HFF-Myc (cell line): ENCODE measurements around the gene SLC50A1.
"Not testable (repeated sequence)": the region's sequence is repeated elsewhere in the genome, so short reads cannot be mapped to it uniquely, and the experiment has no call there.

Experiments used
- DNase-seq: peaks from one replicate; pipeline ENCODE4 v3.0.0-alpha.2; 2011; ENCODE audit warnings: low read depth; ENCODE audit errors: extremely low read depth
- H3K4me3 ChIP-seq: replicated peaks from 2 replicates; pipeline ENCODE4 v1.5.1; 2011; ENCODE audit warnings: low read depth, mild to moderate bottlenecking, control low read depth, low read length
- TF ChIP-seq, protein P1 (sequence below): IDR thresholded peaks from 2 replicates; pipeline ENCODE4 v1.5.1; 2012; ENCODE audit warnings: mild to moderate bottlenecking, low read depth, low read length, control low read depth; ENCODE audit errors: missing control alignments

Gene SLC50A1

DNA sequence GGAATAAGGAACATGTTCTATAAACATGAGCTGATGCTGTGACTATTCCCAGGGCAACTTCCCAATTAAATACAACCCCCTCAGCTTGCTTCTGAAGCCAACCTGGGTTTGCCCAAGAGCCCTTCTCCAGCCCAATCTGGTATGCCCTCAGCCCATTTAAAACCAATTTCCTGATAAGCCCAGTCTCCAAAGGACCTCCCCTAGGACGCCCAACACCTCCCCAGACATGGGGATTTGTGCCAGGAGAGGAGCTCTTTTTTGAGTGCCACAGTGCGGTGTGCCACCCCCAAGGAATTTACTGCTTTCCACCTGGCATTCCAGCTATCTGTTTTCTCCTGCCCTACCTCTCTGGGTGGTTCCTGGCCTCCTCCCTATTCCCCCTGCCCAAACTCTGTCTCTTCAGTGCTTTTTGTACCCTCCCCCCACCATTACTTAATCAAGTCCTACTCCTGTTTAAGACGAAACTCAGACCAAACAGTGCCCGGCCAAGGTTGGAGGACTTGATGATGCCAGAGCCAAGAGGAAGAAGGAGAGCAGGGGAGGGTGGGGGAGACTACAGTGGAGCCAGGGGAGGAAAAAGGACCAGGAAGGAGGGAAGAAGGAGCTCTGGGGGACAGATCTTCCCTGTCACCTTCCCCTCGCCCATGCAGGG, 19.4 kb upstream of the SLC50A1 start:
- H3K4me3 ChIP-seq: no peak overlapping the region
- no peak for DNase-seq
- TF ChIP-seq, protein P1, sequence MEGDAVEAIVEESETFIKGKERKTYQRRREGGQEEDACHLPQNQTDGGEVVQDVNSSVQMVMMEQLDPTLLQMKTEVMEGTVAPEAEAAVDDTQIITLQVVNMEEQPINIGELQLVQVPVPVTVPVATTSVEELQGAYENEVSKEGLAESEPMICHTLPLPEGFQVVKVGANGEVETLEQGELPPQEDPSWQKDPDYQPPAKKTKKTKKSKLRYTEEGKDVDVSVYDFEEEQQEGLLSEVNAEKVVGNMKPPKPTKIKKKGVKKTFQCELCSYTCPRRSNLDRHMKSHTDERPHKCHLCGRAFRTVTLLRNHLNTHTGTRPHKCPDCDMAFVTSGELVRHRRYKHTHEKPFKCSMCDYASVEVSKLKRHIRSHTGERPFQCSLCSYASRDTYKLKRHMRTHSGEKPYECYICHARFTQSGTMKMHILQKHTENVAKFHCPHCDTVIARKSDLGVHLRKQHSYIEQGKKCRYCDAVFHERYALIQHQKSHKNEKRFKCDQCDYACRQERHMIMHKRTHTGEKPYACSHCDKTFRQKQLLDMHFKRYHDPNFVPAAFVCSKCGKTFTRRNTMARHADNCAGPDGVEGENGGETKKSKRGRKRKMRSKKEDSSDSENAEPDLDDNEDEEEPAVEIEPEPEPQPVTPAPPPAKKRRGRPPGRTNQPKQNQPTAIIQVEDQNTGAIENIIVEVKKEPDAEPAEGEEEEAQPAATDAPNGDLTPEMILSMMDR: no peak

DNA sequence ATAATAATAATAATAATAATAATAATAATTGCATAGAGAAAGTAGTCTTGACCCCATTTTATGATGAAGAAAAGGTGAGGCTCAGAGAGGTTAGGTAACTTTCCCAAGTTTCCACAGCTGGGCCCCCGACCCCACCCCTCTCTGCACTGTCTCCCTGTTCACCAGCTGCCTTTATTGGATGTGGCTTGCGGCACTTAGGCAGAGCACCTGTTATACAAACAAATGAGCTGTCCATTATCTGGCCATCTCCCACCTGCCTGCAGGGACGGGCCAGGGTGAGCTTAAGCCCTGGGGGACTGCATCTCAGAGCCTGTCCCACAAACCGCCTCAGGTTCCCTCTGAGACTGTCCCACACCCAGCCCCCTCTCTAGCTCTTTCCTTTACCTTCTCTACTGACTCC, 18.0 kb upstream of the SLC50A1 start:
- DNase-seq: no peak
- TF ChIP-seq, protein P1: no peak
- H3K4me3 ChIP-seq: no peak overlapping the region

DNA sequence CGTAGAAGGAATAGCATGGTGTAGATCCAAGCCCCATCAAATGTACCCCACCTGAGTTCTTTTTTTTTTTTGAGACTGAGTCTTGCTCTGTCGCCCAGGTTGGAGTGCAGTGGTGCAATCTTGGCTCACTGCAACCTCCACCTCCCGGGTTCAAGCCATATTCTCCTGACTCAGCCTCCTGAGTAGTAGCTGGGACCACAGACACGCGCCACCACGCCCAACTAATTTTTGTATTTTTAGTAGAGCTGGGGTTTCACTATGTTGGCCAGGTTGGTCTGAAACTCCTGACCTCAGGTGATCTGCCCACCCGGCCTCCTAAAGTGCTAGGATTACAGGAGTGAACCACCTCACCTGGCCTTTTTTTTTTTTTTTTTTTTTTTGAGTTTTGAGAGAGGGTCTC, 17.6 kb upstream of the SLC50A1 start:
- H3K4me3 ChIP-seq, DNase-seq: not testable (repeated sequence)

DNA sequence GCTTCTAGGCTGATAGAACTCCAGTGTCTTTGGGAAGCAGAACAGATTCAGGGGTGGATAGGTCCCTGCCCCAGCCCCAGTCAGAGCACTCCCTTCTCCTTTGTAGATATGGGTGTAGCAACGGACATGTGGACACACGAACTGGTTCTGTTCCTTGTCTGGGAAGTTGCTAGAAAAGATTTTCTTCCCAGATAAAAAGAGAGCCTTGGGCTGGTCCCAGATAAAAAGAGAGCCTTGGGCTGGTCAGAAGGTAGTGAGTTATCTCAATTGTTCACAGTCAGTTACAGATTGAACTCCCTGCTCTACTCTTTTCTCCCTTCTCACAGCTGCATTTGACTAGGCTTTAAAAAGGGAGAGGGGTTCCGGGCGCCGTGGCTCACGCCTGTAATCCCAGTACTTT, 15.4 kb upstream of the SLC50A1 start:
- DNase-seq: no peak
- no peak overlapping the region for H3K4me3 ChIP-seq
- TF ChIP-seq, protein P1: no peak

DNA sequence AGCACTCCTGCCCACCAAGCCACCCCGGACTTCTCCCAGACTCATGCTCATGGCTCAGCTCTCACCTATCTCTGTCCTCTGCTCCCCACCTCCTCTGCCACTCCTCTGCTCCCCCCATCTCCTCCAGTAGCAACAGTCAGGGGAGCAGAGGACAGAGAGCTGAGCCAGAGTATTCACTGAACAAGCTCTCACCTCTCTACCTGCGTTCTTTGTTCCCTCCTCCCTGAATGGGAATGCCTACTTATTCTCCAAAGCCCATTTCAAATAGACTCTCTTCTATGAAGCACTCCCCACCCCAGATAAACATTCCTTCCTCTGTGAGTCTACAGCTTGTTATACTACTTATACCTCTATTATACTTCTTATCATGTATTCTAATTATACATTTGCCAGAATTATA, 14.4 kb upstream of the SLC50A1 start:
- DNase-seq: no peak
- H3K4me3 ChIP-seq: no peak overlapping the region
- TF ChIP-seq, protein P1: no peak

DNA sequence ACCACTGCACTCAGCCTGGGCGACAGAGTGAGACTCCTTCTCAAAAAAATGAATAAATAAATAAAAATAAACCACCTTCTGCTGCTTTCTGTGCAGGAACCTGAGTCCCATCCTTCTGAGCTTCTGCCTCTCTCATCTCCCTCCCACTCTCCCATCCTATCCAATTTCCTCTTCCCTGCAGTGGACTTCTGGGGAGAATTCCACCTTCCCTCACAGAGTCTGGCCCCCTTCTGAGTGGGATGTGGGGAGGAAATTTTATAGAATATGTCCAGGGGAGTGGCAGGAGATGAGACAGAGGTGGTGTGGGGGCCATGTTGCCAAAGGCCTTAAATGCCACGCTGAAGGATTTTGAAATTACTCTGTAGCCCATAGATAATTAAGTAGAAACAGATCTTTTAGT, 13.3 kb upstream of the SLC50A1 start:
- no peak for DNase-seq
- TF ChIP-seq, protein P1: no peak
- H3K4me3 ChIP-seq: no peak overlapping the region

DNA sequence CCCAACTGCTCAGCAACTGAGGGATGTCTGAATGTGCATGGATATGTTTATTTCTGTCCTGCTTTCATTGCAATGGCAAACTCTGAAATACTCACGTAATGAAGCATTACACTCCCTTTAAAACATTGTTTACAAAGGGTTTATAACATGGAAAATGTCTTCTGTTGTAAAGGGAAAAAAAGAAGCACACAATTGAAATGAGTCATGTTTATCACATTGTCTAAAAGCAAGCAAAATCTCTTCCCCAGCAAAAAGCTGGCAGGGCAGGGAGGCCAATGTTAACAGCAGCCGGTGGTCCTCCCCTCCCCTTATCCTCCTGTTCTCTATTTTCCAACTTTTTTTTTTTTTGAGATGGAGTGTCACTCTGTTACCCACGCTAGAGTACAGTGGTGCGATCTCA, 11.9 kb upstream of the SLC50A1 start:
- TF ChIP-seq, protein P1: no peak
- no peak overlapping the region for H3K4me3 ChIP-seq
- no peak for DNase-seq
